DOHH2 (cell line): ENCODE measurements around the gene CLCN4.

Experiments used
- H3F3A ChIP-seq: fragments of 200-600 bp; sonication (generic), shearing (Covaris generic); 2 replicates; pipeline ENCODE4 v1.6.0; 2016; ENCODE audit warnings: antibody characterized with exemption, mild to moderate bottlenecking; ENCODE audit not compliant: control insufficient read depth, insufficient read depth
- H3K27ac ChIP-seq: fragments of 200-600 bp; sonication (generic); 2 replicates; pipeline ENCODE4 v1.5.1; 2014; ENCODE audit warnings: low read depth, mild to moderate bottlenecking, low read length, moderate library complexity
- H3K27me3 ChIP-seq: fragments of 200-600 bp; sonication (generic); 2 replicates; pipeline ENCODE4 v1.6.1; 2014; ENCODE audit warnings: mild to moderate bottlenecking, low read length, mixed read lengths; ENCODE audit not compliant: control insufficient read depth
- H3K36me3 ChIP-seq: fragments of 200-600 bp; sonication (generic); 2 replicates; pipeline ENCODE4 v1.6.1; 2014; ENCODE audit warnings: mild to moderate bottlenecking, low read length, moderate library complexity, mixed read lengths; ENCODE audit not compliant: control insufficient read depth
- H3K4me1 ChIP-seq: fragments of 200-600 bp; sonication (generic); 2 replicates; pipeline ENCODE4 v1.6.1; 2014; ENCODE audit warnings: mild to moderate bottlenecking, low read length, mixed read lengths; ENCODE audit not compliant: control insufficient read depth
- H3K4me2 ChIP-seq: fragments of 200-600 bp; sonication (generic); 2 replicates; pipeline ENCODE4 v1.6.0; 2014; ENCODE audit warnings: mild to moderate bottlenecking, low read length, moderate library complexity
- H3K4me3 ChIP-seq: fragments of 200-600 bp; sonication (generic); 2 replicates; pipeline ENCODE4 v1.5.1; 2014; ENCODE audit warnings: mild to moderate bottlenecking, low read length, mixed read lengths
- H3K79me2 ChIP-seq: fragments of 200-600 bp; sonication (generic); 2 replicates; pipeline ENCODE4 v1.6.1; 2014; ENCODE audit warnings: mild to moderate bottlenecking, low read length, mixed read lengths; ENCODE audit not compliant: control insufficient read depth
- H3K9me2 ChIP-seq: fragments of 200-600 bp; sonication (generic); replicated peaks from 2 replicates; pipeline ENCODE4 v1.6.1; 2014; ENCODE audit warnings: mild to moderate bottlenecking, low read length, mixed read lengths; ENCODE audit not compliant: control insufficient read depth
- H3K9me3 ChIP-seq: fragments of 200-600 bp; sonication (generic); 2 replicates; pipeline ENCODE4 v1.6.1; 2014; ENCODE audit warnings: antibody characterized with exemption, low read length, mixed read lengths; ENCODE audit not compliant: control insufficient read depth, insufficient read depth
- H4K20me1 ChIP-seq: fragments of 200-600 bp; sonication (generic); 2 replicates; pipeline ENCODE4 v1.6.0; 2014; ENCODE audit warnings: low read depth, mild to moderate bottlenecking, antibody characterized with exemption, low read length, moderate library complexity; ENCODE audit not compliant: control insufficient read depth, insufficient read depth
- CTCF ChIP-seq: fragments of 200-600 bp; sonication (generic); IDR thresholded peaks from one replicate; pipeline ENCODE4 v1.5.1; 2014; ENCODE audit warnings: antibody characterized with exemption, mild to moderate bottlenecking, low read depth, low read length; ENCODE audit not compliant: poor library complexity, severe bottlenecking
- EZH2phosphoT487 ChIP-seq: fragments of 200-600 bp; sonication (generic); IDR thresholded peaks from 2 replicates; pipeline ENCODE4 v1.6.1; 2017; ENCODE audit warnings: borderline replicate concordance, mild to moderate bottlenecking, antibody characterized with exemption, low read length, moderate library complexity, mixed read lengths

The CLCN4 gene

DNA sequence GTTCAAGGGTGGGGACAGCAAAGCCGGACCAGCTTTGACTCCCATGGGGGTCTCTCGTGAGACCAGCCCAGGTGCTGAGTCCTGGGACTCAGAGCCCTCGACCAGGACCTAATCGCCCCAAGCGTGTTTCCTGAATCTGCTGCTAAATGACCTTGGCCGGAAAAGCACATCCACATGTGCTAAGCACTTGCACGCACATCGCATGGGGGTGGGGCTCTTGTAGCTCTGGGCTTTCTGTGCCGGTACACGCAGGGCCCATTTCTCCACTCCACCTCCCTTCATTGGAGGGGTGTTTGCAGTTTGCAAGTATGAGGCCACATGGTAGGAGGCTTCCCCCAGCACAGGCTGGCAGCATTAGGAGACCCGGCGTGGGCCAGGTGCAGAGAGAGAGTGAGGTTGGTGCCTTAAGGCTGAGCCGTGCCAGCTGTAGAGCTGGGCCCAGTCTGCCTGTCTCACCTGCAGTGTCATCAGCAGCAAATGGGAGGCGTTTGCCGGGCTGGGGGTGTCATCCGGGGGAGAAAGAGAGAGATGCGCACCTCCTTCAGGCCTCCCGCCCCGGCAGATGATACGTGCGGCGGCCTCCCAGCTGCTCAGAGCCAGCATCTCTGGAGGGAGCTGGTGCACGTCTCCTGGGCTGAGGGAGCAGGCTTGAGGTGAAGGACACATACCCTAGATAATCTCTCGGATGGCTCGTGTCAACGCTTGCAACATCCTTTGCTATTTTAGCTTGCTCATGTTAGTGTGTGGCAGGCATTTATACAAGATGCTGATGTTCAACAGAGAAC is 45.2 kb upstream of the CLCN4 start:
- H3F3A ChIP-seq, result peaks cover 41% of the 10 kb centered on the region
- H3K4me1 ChIP-seq, result peaks cover 96% of the 10 kb centered on the region
- H3K27me3 ChIP-seq, result no peaks in the 10 kb centered on the region
- H3K4me3 ChIP-seq, result peak overlapping the region; percentile 65
- H3K9me2 ChIP-seq, result no peaks in the 10 kb centered on the region
- peak overlapping the region; percentile 91 for H3K4me2 ChIP-seq
- TF ChIP-seq CTCF (no peak), EZH2phosphoT487 (no peak)
- no peaks in the 10 kb centered on the region for H3K9me3 ChIP-seq
- H3K27ac ChIP-seq, result peak overlapping the region; percentile 100
- peaks cover 37% of the 10 kb centered on the region for H3K79me2 ChIP-seq
- peaks cover 42% of the 10 kb centered on the region for H3K36me3 ChIP-seq
- no peaks in the 10 kb centered on the region for H4K20me1 ChIP-seq

- no peaks in the 10 kb centered on the region for H3K9me2 ChIP-seq
- H3K27ac ChIP-seq, result peak overlapping the region; percentile 100
- no peaks in the 10 kb centered on the region for H3K9me3 ChIP-seq
- H3K4me1 ChIP-seq, result peaks cover 96% of the 10 kb centered on the region
- peak overlapping the region; percentile 91 for H3K4me2 ChIP-seq
- peaks cover 37% of the 10 kb centered on the region for H3K79me2 ChIP-seq
- H3K36me3 ChIP-seq, result peaks cover 50% of the 10 kb centered on the region
- peak overlapping the region; percentile 65 for H3K4me3 ChIP-seq
- no peak for TF ChIP-seq EZH2phosphoT487
- no peak for TF ChIP-seq CTCF
- H3K27me3 ChIP-seq, result no peaks in the 10 kb centered on the region
- H3F3A ChIP-seq, result peaks cover 32% of the 10 kb centered on the region
- H4K20me1 ChIP-seq, result no peaks in the 10 kb centered on the region
These were observed 44.3 kb upstream of the CLCN4 start for GRCh38 chrX:10112510-10112909.

GRCh38 chrX:10115082-10115481 is 41.7 kb upstream of the CLCN4 start:
- Histone ChIP-seq H3F3A (peaks cover 22% of the 10 kb centered on the region), H3K27ac (peak overlapping the region; percentile 100), H3K4me1 (peaks cover 93% of the 10 kb centered on the region), H4K20me1 (0 out of 2 replicates have a peak, but pooled peaks cover under 1% of the 10 kb centered on the region), H3K79me2 (peaks cover 19% of the 10 kb centered on the region), H3K4me2 (peak overlapping the region; percentile 48), H3K4me3 (peak overlapping the region; percentile 24; the same call in 1 of the 2 replicates), H3K36me3 (peaks cover 49% of the 10 kb centered on the region), H3K9me2 (no peaks in the 10 kb centered on the region), H3K27me3 (no peaks in the 10 kb centered on the region), H3K9me3 (no peaks in the 10 kb centered on the region)
- no peak for TF ChIP-seq EZH2phosphoT487
- no peak for TF ChIP-seq CTCF
